HG02938 (cell line): ENCODE data around the gene LAMC2.
"Not testable (repeated sequence)": the region's sequence is repeated elsewhere in the genome, so short reads cannot be mapped to it uniquely, and the experiment has no call there.

ENCODE experiments used
- ATAC-seq: cut with Tn5 transposase; IDR thresholded peaks from one replicate; pipeline ENCODE4 v1.9.1; 2021; ENCODE audit warnings: mild to moderate bottlenecking, moderate library complexity; ENCODE audit not compliant: unreplicated experiment

The LAMC2 gene

GRCh38 chr1:183185941-183186490 is at the start of gene LAMC2:
Gene LAMC2, plus strand, starts transcription at chr1:183186264. Its CDS starts 89 bp downstream, at chr1:183186353.
- no peak for ATAC-seq

- no peak for ATAC-seq
Observed at GRCh38 chr1:183137782-183138181, 48.3 kb upstream of the LAMC2 start.

- ATAC-seq: no peak
Observed at GRCh38 chr1:183138301-183138700, 47.8 kb upstream of the LAMC2 start.

- ATAC-seq: no peak
Observed at GRCh38 chr1:183139281-183139942, 46.7 kb upstream of the LAMC2 start.

- no peak for ATAC-seq
Observed at GRCh38 chr1:183140633-183141032, 45.4 kb upstream of the LAMC2 start.

DNA sequence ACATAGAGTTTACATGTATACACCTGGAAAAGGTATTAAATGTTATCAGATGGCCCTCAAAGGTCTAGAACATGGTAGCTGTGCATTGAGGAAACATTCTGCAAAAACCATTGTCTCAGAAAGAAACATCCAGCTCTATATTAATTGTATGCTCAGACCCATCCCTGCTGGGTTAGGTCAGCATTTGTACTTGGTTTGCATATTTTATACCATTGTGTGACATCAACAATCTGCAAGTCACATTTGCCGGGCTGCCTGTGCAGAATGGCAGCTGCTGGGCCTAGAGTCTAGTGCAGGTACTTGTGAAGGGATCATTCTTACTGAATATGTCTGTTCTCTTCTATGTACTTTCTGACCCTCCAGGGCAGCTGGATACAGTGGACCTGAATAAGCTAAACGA is 43.9 kb upstream of the LAMC2 start:
- ATAC-seq: no peak

DNA sequence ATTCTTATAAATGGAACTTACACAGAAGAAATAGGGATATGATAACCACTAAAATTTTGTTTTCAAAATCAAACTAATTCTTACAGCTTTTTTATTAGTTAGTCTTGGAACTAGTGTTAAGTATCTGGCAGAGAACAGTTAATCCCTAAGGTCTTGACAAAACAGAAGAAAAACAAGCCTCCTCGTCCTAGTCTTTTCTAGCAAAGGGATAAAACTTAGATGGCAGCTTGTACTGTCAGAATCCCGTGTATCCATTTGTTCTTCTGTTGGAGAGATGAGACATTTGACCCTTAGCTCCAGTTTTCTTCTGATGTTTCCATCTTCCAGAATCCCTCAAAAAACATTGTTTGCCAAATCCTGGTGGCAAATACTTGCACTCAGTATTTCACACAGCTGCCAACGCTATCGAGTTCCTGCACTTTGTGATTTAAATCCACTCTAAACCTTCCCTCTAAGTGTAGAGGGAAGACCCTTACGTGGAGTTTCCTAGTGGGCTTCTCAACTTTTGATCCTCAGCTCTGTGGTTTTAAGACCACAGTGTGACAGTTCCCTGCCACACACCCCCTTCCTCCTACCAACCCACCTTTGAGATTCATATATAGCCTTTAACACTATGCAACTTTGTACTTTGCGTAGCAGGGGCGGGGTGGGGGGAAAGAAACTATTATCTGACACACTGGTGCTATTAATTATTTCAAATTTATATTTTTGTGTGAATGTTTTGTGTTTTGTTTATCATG is 42.3 kb upstream of the LAMC2 start:
- ATAC-seq: no peak

GRCh38 chr1:183144752-183145151 is 41.3 kb upstream of the LAMC2 start:
- ATAC-seq: no peak

DNA sequence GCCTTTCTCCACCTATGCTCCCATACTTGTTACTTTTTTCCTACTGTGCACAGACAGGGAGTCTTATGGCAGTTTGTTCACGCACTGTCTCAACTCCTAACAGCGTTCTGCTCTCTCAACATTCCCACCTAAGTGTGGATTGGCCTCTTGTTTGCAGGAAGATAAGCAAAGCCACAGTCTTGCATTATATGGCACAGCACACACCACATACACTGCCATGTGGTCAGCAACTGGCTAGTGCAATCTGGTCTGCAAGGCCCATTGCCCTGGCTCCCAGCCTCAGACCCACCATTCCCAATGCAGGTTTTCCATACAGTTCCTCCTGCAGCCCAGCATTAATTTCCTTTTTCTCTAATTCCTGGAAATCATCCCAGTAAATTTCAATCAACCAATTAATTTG is 38.3 kb upstream of the LAMC2 start:
- no peak for ATAC-seq

GRCh38 chr1:183148599-183148998 is 37.5 kb upstream of the LAMC2 start:
- ATAC-seq: no peak

- ATAC-seq: no peak
Observed at GRCh38 chr1:183149273-183149672, 36.8 kb upstream of the LAMC2 start.

GRCh38 chr1:183150032-183150431 is 36.0 kb upstream of the LAMC2 start:
- ATAC-seq: not testable (repeated sequence)

DNA sequence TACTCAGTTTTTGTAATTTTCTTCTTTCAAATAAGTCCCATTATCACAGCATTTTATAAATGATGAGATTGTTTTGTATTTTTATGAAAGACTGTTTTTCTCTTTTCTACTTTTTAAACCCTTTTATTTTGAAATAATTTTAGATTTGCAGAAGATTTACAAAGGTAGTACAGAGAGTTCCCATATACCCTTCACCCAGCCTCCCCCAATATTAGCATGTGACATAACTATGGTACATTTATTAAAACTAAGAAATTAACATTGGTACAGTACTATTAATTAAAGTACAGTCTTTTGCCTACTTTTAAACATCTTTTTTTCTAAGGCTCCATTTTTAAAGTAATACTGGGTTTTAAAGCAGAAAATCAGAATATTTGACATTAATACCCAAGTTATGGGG is 35.6 kb upstream of the LAMC2 start:
- ATAC-seq: no peak

- no peak for ATAC-seq
Observed at GRCh38 chr1:183152180-183152579, 33.9 kb upstream of the LAMC2 start.

- ATAC-seq: no peak
Observed at GRCh38 chr1:183155939-183156338, 30.1 kb upstream of the LAMC2 start.

- no peak for ATAC-seq
Observed at GRCh38 chr1:183159960-183160359, 26.1 kb upstream of the LAMC2 start.

- no peak for ATAC-seq
Observed at GRCh38 chr1:183161391-183161790, 24.7 kb upstream of the LAMC2 start.

GRCh38 chr1:183163316-183163715 is 22.7 kb upstream of the LAMC2 start:
- no peak for ATAC-seq

GRCh38 chr1:183164340-183164739 is 21.7 kb upstream of the LAMC2 start:
- ATAC-seq: no peak

- ATAC-seq: no peak
Observed at GRCh38 chr1:183164963-183165362, 21.1 kb upstream of the LAMC2 start.

- no peak for ATAC-seq
Observed at GRCh38 chr1:183165456-183165855, 20.6 kb upstream of the LAMC2 start.

GRCh38 chr1:183166454-183166853 is 19.6 kb upstream of the LAMC2 start:
- no peak for ATAC-seq
